ENCODE results near the gene TM9SF2. TPM values are rescaled to one million over a fixed set of nuclear protein-coding genes. Genes with fewer than 3 reads are reported as not detected.
A peak's percentile ranks its signal among the peaks of the same experiment; 100 is the strongest.

Gene TM9SF2
- total and polyA plus RNA-seq, 11 donors = 22.4 to 84.3 (median 68.2) TPM

- no peak for TF ChIP-seq POLR2A (IDR thresholded peaks at IDR 0.05)
- TF ChIP-seq CTCF (IDR thresholded peaks at IDR 0.05) = no peak
- H3K36me3 ChIP-seq = no peaks in the 10 kb centered on the region
- ATAC-seq = peak in 2 of 4 donors; percentile 1 to 5
- peak overlapping the region; percentile 13 to 93 (median 86) for H3K27ac ChIP-seq
- peak overlapping the region; percentile 59 to 91 (median 86) for H3K4me3 ChIP-seq
- intact Hi-C loops (cut with DNase I) = loop anchor here in 6 of 10 donors (5.0 to 10.0 kb wide), 7 partner anchors 56 to 1174 kb away; partner anchors contain the start of genes CLYBL (in 2 of the 6), TMTC4 (in 1 of the 6) and UBAC2 (in 1 of the 6)
- H3K9me3 ChIP-seq = peaks cover 0 to 4% (median 0%) of the 10 kb centered on the region in 12 donors
- WGBS, 4 donors = 0 to 3% (median 1%) methylated on average over 9 of the region's 9 CpGs
- DNase-seq = no peak
- no peaks in the 10 kb centered on the region for H3K27me3 ChIP-seq
- peaks cover 0 to 81% (median 52%) of the 10 kb centered on the region in 12 donors for H3K4me1 ChIP-seq
Observed at GRCh38 chr13:99500839-99501183, 461 bp upstream of the TM9SF2 start.

- no peaks in the 10 kb centered on the region for H3K27me3 ChIP-seq
- peaks cover 0 to 4% (median 0%) of the 10 kb centered on the region in 12 donors for H3K9me3 ChIP-seq
- DNase-seq = peak in 2 of 5 donors; percentile 22 to 38
- H3K36me3 ChIP-seq = no peaks in the 10 kb centered on the region
- intact Hi-C loops (cut with DNase I) = loop anchor here in 6 of 10 donors (5.0 to 10.0 kb wide), 7 partner anchors 57 to 1173 kb away; partner anchors contain the start of genes CLYBL (in 2 of the 6), TMTC4 (in 1 of the 6) and UBAC2 (in 1 of the 6)
- peak overlapping the region; percentile 13 to 93 (median 86) for H3K27ac ChIP-seq
- 1 to 2% (median 1%) methylated on average over 8 to 18 of the region's 18 CpGs for WGBS, 4 donors
- no peak for ATAC-seq
- TF ChIP-seq CTCF (IDR thresholded peaks at IDR 0.05) (no peak), POLR2A (IDR thresholded peaks at IDR 0.05) (no peak)
- H3K4me1 ChIP-seq = peaks cover 6 to 86% (median 61%) of the 10 kb centered on the region in 12 donors
- peak overlapping the region; percentile 59 to 91 (median 86) for H3K4me3 ChIP-seq
Observed at GRCh38 chr13:99501848-99502301, 603 bp downstream of the TM9SF2 start.

- TF ChIP-seq POLR2A (IDR thresholded peaks at IDR 0.05) = no peak
- TF ChIP-seq CTCF (IDR thresholded peaks at IDR 0.05) = peak in 11 of 12 donors; percentile 12 to 55 (median 35)
- intact Hi-C loops (cut with DNase I) = loop anchor here in 7 of 10 donors (5.0 to 10.0 kb wide), 6 partner anchors 61 to 1169 kb away; partner anchors contain the start of genes CLYBL (in 1 of the 7), TMTC4 (in 1 of the 7) and UBAC2 (in 1 of the 7)
Observed at GRCh38 chr13:99505814-99506269, 4.6 kb downstream of the TM9SF2 start.

GRCh38 chr13:99506634-99507033 lies 5.4 kb downstream of the TM9SF2 start:
- peaks cover 6 to 88% (median 55%) of the 10 kb centered on the region in 12 donors for H3K4me1 ChIP-seq
- no peak overlapping the region for H3K4me3 ChIP-seq
- no peaks in the 10 kb centered on the region for H3K27me3 ChIP-seq
- WGBS, 4 donors = 31 to 42% (median 35%) methylated on average over 2 of the region's 2 CpGs
- peak; percentile 37 to 72 (median 56) for ATAC-seq
- peak overlapping the region in 1 of 12 donors; percentile 51 for H3K27ac ChIP-seq
- DNase-seq = no peak
- intact Hi-C loops (cut with DNase I) = loop anchor here in 7 of 10 donors (5.0 to 10.0 kb wide), 6 partner anchors 62 to 1168 kb away; partner anchors contain the start of genes CLYBL (in 1 of the 7), TMTC4 (in 1 of the 7) and UBAC2 (in 1 of the 7)
- peaks cover 0 to 24% (median 0%) of the 10 kb centered on the region in 9 donors for H3K36me3 ChIP-seq
- peaks cover 0 to 9% (median 0%) of the 10 kb centered on the region in 12 donors for H3K9me3 ChIP-seq
- TF ChIP-seq CTCF (IDR thresholded peaks at IDR 0.05) = no peak
- no peak for TF ChIP-seq POLR2A (IDR thresholded peaks at IDR 0.05)

More at GRCh38 chr13:99505814-99506269, 4.6 kb downstream of the TM9SF2 start:
- WGBS, 4 donors = 26 to 36% (median 32%) methylated on average over 2 of the region's 2 CpGs
- no peaks in the 10 kb centered on the region for H3K27me3 ChIP-seq
- ATAC-seq (no peak), DNase-seq (no peak)
- peaks cover 0 to 9% (median 0%) of the 10 kb centered on the region in 12 donors for H3K9me3 ChIP-seq
- H3K36me3 ChIP-seq = peaks cover 0 to 24% (median 0%) of the 10 kb centered on the region in 9 donors
- H3K4me3 ChIP-seq = peak overlapping the region in 1 of 12 donors; percentile 7
- H3K27ac ChIP-seq = peak overlapping the region in 1 of 12 donors; percentile 51
- H3K4me1 ChIP-seq = peaks cover 6 to 82% (median 52%) of the 10 kb centered on the region in 12 donors

Measured in heart left ventricle (tissue), 16 donors.